Activated naive CD8-positive, alpha-beta T cell (primary cell): ENCODE measurements around the gene SP100.

ENCODE experiments used
- H3K27ac Mint-ChIP-seq: one replicate; pipeline ENCODE4 v1.8.0; 2021; ENCODE audit warnings: mixed read lengths
- H3K27me3 Mint-ChIP-seq: one replicate; pipeline ENCODE4 v1.8.0; 2021; ENCODE audit warnings: mixed read lengths
- H3K36me3 Mint-ChIP-seq: one replicate; pipeline ENCODE4 v1.8.0; 2021; ENCODE audit warnings: mixed read lengths
- H3K4me1 Mint-ChIP-seq: one replicate; pipeline ENCODE4 v1.8.0; 2021; ENCODE audit warnings: low read depth, mixed read lengths
- H3K4me3 Mint-ChIP-seq: one replicate; pipeline ENCODE4 v1.8.0; 2021; ENCODE audit warnings: mild to moderate bottlenecking, mixed read lengths
- H3K9me3 Mint-ChIP-seq: one replicate; pipeline ENCODE4 v1.8.0; 2021; ENCODE audit warnings: low read depth, mixed read lengths

Gene SP100

DNA sequence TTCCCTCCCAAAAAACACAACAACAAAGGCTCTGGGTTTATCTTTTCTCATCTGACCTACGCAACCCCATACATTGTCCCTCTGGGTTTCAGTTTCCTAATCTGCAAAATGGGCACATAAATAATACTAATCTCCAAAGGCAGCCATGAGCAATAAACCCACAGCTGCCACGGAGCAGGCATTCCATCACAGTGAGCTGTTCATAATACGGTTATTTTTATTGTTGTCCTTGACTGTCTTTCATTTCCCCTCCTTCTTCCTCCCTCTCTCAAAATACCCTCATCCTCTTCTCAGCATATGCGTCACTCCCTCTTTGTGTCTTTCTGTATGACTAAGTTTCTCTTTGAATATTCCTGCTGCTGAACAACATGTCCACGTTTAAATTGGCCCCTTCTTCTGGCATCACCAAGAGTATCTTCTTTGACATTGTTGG lies 166.9 kb downstream of the SP100 start:
- Mint-ChIP-seq H3K27me3 (no peaks in the 10 kb centered on the region), H3K4me3 (no peak overlapping the region), H3K4me1 (peaks cover 13% of the 10 kb centered on the region), H3K9me3 (no peaks in the 10 kb centered on the region), H3K36me3 (peaks cover 4% of the 10 kb centered on the region), H3K27ac (no peak overlapping the region)

DNA sequence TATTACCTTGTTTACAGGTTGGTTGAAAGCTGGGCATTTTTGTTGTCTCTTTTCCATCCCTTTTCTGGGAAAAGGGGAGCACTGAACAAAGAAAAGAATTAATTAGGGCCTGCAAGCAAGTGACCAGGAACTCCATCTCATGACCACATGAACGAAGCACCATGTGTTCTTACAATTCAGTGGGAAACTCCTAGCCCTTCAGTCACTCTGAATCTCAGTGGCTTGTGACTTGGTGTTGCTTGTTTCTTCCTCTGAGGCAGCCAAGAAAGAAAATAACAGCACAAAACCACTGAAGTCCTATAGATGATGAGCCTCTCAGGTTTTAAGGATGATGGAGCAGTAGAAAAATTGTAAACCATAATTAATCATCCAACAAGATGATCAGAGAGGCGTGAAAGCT lies 167.6 kb downstream of the SP100 start:
- Mint-ChIP-seq H3K9me3 (no peaks in the 10 kb centered on the region), H3K27ac (no peak overlapping the region), H3K36me3 (peaks cover 4% of the 10 kb centered on the region), H3K4me1 (peaks cover 14% of the 10 kb centered on the region), H3K27me3 (no peaks in the 10 kb centered on the region), H3K4me3 (no peak overlapping the region)

DNA sequence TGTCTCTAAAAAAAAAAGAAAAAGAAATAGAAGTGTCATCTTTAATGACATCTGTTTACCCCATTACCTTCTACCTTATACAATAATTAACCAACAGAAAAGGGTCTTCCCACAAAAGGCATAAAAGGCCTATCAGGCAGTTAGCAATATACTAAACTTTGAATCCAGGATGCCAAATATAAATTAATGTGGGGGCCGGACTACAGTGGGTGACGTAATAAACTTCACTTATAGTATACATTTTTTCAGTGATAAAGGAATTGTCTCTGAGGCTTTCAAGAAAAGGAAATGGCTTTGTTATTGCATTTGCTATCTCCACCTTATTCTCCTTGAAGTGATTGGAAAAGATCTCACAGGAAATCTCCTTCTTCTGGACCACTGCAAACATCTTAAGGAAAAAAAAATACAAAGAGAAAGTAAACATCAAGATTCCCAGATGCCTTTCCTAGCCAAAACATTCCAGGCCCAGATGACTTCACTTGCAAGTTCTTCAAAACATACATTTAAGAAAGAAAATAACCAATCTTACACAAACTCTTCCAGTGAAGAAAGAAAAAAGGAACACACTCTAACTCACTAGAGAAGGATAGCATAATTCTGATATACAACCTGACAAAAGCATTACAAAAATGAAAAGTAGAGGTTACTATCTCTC lies 170.5 kb downstream of the SP100 start:
- Mint-ChIP-seq H3K27me3 (no peaks in the 10 kb centered on the region), H3K4me3 (no peak overlapping the region), H3K27ac (no peak overlapping the region), H3K36me3 (peaks cover 4% of the 10 kb centered on the region), H3K4me1 (peaks cover 32% of the 10 kb centered on the region), H3K9me3 (no peaks in the 10 kb centered on the region)

DNA sequence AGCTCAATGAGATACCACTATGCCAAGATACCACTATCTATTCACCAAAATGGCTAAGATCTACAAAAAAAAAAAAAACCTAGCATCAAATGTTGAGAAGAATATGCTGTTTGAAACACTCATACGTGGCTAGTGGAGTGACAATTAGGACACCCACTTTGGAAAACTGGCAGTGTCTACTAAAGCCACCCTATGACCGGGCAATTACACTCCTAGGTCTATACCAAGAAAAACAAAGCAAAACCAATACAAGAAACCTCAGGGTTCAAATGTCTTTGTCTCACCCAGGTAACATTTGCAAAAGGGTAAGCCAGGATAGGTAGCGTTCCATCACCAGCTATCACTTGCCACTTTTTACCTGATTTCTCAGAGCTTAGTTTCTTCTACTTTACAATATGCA lies 173.0 kb downstream of the SP100 start:
- no peaks in the 10 kb centered on the region for H3K36me3 Mint-ChIP-seq
- no peak overlapping the region for H3K27ac Mint-ChIP-seq
- no peaks in the 10 kb centered on the region for H3K9me3 Mint-ChIP-seq
- H3K27me3 Mint-ChIP-seq, result no peaks in the 10 kb centered on the region
- no peak overlapping the region for H3K4me3 Mint-ChIP-seq
- H3K4me1 Mint-ChIP-seq, result peaks cover 42% of the 10 kb centered on the region

DNA sequence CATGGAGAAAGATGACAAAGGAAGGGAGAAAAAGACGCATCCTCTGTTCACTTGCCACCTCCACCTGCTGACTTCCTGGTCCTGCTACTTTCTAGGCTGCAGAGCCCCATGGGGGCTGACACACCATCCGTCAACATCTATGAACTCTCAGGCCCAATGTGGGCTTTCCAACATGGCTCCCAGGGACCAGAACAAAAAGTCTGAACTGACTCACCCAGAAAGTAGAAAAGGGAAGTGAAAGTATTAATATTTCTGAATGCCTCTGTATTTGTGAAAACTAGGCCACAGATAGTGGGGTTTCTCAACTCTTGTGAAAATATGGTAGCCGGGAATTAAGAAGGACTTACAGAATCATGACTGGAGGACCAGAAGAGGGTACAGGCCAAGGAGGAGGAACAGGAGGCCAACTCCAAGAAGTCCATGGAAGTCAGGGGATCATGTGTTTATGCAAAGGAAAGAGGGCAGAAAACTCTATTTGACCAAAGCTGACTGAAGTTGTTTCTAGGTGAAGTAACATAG lies 173.6 kb downstream of the SP100 start:
- H3K36me3 Mint-ChIP-seq, result no peaks in the 10 kb centered on the region
- no peaks in the 10 kb centered on the region for H3K27me3 Mint-ChIP-seq
- H3K4me1 Mint-ChIP-seq, result peaks cover 44% of the 10 kb centered on the region

DNA sequence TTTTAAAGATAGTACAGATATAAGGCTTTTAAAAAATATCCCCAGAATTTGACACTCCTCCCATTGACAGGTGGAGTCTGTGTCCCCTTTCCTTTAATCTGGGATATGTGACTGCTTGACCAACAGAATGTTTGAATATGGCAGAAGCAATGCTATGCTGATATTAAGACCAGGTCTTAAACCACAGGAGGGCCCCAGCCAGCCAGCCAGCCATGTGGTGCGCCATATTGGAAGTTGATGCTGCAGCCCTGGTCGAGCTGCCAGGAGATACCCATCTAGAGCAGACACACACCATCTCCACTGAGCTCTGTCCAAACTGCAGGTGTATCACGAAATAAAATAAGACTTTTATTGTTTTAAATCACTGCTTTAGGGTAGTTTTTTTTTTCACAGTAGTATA lies 174.3 kb downstream of the SP100 start:
- H3K36me3 Mint-ChIP-seq, result no peaks in the 10 kb centered on the region
- H3K27ac Mint-ChIP-seq, result no peak overlapping the region

More for the DNA sequence above, 173.6 kb downstream of the SP100 start:
- Mint-ChIP-seq H3K9me3 (no peaks in the 10 kb centered on the region), H3K4me3 (no peak overlapping the region), H3K27ac (no peak overlapping the region)

DNA sequence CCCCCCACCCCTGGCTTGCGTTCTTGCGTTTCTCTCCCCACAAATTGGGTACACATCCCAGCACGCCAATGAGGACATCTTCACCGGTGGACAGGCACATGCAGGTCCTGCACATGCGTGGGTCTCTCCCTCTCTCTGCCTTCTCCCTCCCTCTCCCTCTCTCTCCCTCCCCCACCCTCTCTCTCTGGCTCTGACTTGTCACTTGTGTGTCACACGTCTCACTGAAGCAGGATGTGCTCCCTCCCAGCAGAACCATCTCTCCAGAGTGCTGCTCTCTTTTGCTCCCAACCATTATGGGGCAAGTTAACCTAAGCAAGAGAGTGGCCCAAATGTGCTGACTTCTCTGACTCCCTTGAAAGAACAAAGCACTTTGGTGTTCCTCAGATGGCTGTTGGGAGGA lies 175.8 kb downstream of the SP100 start:
- no peak overlapping the region for H3K27ac Mint-ChIP-seq
- H3K4me1 Mint-ChIP-seq, result peaks cover 51% of the 10 kb centered on the region
- no peaks in the 10 kb centered on the region for H3K27me3 Mint-ChIP-seq
- no peak overlapping the region for H3K4me3 Mint-ChIP-seq
- no peaks in the 10 kb centered on the region for H3K36me3 Mint-ChIP-seq
- no peaks in the 10 kb centered on the region for H3K9me3 Mint-ChIP-seq

More for the DNA sequence above, 174.3 kb downstream of the SP100 start:
- no peak overlapping the region for H3K4me3 Mint-ChIP-seq
- peaks cover 47% of the 10 kb centered on the region for H3K4me1 Mint-ChIP-seq
- no peaks in the 10 kb centered on the region for H3K27me3 Mint-ChIP-seq
- no peaks in the 10 kb centered on the region for H3K9me3 Mint-ChIP-seq

DNA sequence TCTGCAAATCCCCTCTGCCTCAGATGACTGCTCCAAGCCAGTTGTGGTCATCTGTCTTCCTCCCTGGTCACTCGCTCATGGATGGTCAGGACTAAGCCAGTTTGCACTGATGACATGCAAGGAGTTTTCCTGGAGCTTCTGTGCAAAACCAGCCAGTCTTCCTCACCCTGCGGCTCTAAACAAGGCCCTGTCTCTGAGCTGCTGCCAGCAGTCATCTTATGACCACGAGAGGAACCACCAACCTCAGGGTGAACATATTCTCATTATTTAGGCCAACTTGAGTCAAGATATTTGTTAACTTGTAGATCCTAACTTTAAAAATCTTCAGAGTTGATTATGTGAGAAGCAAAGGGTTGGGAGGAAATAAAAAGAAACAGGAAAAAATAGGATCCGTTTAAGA lies 176.8 kb downstream of the SP100 start:
- Mint-ChIP-seq H3K4me3 (no peak overlapping the region), H3K27me3 (no peaks in the 10 kb centered on the region), H3K9me3 (no peaks in the 10 kb centered on the region), H3K36me3 (no peaks in the 10 kb centered on the region), H3K4me1 (peaks cover 56% of the 10 kb centered on the region), H3K27ac (no peak overlapping the region)
